Lung (tissue), 12 donors: ENCODE measurements around the gene COL18A1. TPM values are rescaled to one million over a fixed set of nuclear protein-coding genes. Genes with fewer than 3 reads are reported as not detected.

Source experiments
- ATAC-seq: fragments of 200-7000 bp; cut with Tn5 transposase; one replicate; pipeline ENCODE4 v1.9.1; 2020; ENCODE audit warnings: moderate number of reproducible peaks; ENCODE audit not compliant: insufficient read depth, low FRiP score
- DNase-seq, 3 donors: peaks; one replicate each; pipeline ENCODE4 v3.0.0-alpha.2; 2013 to 2017
- H3K27ac ChIP-seq, 2 donors: one replicate each; pipeline ENCODE4 v1.5.1; 2013; ENCODE audit warnings: mild to moderate bottlenecking in 2 of 2, moderate library complexity in 2 of 2, control low read depth in 1 of 2, inconsistent platforms in 1 of 2, low read depth in 1 of 2, low read length in 1 of 2
- H3K27me3 ChIP-seq, 3 donors: one replicate each; pipeline ENCODE4 v1.5.1; 2013; ENCODE audit warnings: low read length in 2 of 3; ENCODE audit not compliant: control insufficient read depth in 3 of 3, insufficient read depth in 3 of 3
- H3K36me3 ChIP-seq, 4 donors: one replicate each; pipeline ENCODE4 v1.5.1; 2013; ENCODE audit warnings: low read length in 4 of 4, mild to moderate bottlenecking in 1 of 4, moderate library complexity in 1 of 4; ENCODE audit not compliant: control insufficient read depth in 4 of 4, insufficient read depth in 4 of 4
- H3K4me1 ChIP-seq, 5 donors: one replicate each; pipeline ENCODE4 v1.5.1; 2013; ENCODE audit warnings: low read length in 5 of 5, mild to moderate bottlenecking in 2 of 5, moderate library complexity in 1 of 5; ENCODE audit not compliant: control insufficient read depth in 5 of 5, insufficient read depth in 5 of 5
- H3K4me3 ChIP-seq: one replicate; pipeline ENCODE4 v1.5.1; 2013; ENCODE audit warnings: mild to moderate bottlenecking, control low read depth, moderate library complexity
- H3K9ac ChIP-seq, 2 donors: one replicate each; pipeline ENCODE4 v1.5.1; 2013; ENCODE audit warnings: low read length in 2 of 2, control low read depth in 1 of 2; ENCODE audit not compliant: insufficient read depth in 1 of 2
- H3K9me3 ChIP-seq, 4 donors: one replicate each; pipeline ENCODE4 v1.5.1; 2013; ENCODE audit warnings: low read length in 3 of 4, mild to moderate bottlenecking in 1 of 4, moderate library complexity in 1 of 4; ENCODE audit not compliant: control insufficient read depth in 4 of 4, insufficient read depth in 3 of 4
- WGBS, 2 donors: extraction: QIAGEN DNeasy Blood & Tissue Kit; methylation state at CpG; one replicate each; pipeline ENCODE4 v1.1.7; 2013; 5-methylcytosine and 5-hydroxymethylcytosine counted together
- polyA plus RNA-seq, 2 donors: library from polyadenylated mRNA; stranded (reverse); fragments of 200-250 nt; gene quantifications; one replicate each; pipeline ENCODE4 v1.2.1, GENCODE V29; 2013
- total RNA-seq, 2 donors: library from RNA; depleted of rRNA in 1 of 2; stranded (reverse); fragments of >200 nt in 1 of 2; gene quantifications; one replicate each; pipeline ENCODE4 v1.2.1, GENCODE V29; 2014 to 2021
- TF ChIP-seq, protein P1 (sequence below): IDR thresholded peaks from 2 replicates; pipeline ENCODE4 v1.5.1; 2012; ENCODE audit warnings: mild to moderate bottlenecking; ENCODE audit errors: control extremely low read depth, extremely low read depth
- donor health status: control.
- donor health status: control.
- donor health status: Bipolar disorder and iron deficiency.
- donor health status: healthy.
- donor health status: DM: yes; HTN: yes; CAD: no.

The COL18A1 gene
- total and polyA plus RNA-seq, 4 donors: 42.7 to 102 (median 45.8) TPM

DNA sequence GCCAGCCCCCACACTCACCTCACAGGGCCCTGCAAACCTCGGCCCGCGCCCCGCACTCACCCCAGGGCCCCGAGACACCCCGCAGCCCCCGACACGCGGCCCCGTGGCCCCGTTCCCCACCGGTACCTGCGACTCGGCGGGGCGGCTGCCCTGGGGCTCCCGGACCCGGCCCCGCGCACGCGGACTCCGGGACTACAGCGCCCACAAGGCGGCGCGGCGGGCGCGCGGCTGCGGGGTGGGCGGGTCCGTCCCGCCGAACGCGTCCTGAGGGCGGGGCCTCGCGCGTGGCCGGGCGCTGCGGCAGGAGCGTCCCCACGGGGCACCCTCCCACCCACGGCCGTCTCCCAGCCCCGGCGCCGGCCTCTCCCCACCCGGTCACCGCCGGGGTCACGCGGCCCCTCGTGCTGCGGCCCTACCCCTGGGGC, 137.3 kb downstream of the COL18A1 start, which contains the start of gene SLC19A1:
Gene SLC19A1 (minus strand): TSS at position 199 of the 425 bp plus-strand sequence. CDS start 4,481 bp downstream, outside the sequence.
- ATAC-seq (peak; percentile 84), DNase-seq (peak; percentile 57 to 78 (median 68))
- H3K9ac ChIP-seq: no peak within 1 kb of the TSS
- H3K27ac ChIP-seq: peak within 1 kb of the TSS in 1 of 2 donors; percentile 44
- 1% methylated on average over 40 to 59 of the region's 59 CpGs for WGBS, 2 donors
- peak within 1 kb of the TSS; percentile 31 for H3K4me3 ChIP-seq
- H3K4me1 ChIP-seq: peaks cover 0 to 21% (median 6%) of the 10 kb centered on the region in 5 donors
- no peaks in the 10 kb centered on the region for H3K27me3 ChIP-seq
- H3K9me3 ChIP-seq: no peaks in the 10 kb centered on the region
- no peaks in the 10 kb centered on the region for H3K36me3 ChIP-seq
- TF ChIP-seq, protein P1, sequence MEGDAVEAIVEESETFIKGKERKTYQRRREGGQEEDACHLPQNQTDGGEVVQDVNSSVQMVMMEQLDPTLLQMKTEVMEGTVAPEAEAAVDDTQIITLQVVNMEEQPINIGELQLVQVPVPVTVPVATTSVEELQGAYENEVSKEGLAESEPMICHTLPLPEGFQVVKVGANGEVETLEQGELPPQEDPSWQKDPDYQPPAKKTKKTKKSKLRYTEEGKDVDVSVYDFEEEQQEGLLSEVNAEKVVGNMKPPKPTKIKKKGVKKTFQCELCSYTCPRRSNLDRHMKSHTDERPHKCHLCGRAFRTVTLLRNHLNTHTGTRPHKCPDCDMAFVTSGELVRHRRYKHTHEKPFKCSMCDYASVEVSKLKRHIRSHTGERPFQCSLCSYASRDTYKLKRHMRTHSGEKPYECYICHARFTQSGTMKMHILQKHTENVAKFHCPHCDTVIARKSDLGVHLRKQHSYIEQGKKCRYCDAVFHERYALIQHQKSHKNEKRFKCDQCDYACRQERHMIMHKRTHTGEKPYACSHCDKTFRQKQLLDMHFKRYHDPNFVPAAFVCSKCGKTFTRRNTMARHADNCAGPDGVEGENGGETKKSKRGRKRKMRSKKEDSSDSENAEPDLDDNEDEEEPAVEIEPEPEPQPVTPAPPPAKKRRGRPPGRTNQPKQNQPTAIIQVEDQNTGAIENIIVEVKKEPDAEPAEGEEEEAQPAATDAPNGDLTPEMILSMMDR: peak; percentile 22

DNA sequence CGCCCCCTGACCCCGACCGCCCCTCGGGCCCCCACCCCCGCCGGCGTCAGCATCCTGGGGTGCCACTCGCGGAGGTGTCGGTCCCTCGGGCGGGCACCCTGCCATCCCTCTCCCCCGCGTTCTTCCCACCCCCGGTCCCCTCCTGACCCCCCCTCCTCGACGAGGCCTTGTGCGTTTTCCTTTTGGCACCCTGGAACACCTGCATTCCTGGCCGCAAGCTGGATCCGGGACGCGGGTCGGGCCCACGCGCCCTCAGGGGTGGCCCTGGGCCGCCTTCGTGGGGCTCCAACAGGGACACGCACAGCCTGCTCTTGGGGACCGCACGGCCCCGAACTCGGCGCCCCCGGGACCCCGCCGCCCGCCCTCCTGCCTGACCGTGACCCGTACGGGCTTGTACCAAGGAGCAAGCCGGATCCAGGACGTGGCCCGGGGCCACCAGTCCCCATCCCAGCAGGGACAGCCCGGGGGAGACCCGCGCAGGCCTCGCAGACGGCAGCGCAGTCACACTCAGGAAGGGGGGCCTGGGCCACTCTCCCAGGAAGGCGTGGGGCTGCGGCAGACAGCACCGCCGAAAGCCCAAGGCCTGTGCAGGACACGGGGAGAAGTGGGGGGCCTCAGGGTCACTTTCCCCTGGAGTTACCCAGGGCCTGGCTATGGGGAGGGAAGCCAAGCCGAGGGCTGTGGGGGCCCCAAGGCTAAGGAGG, 137.9 kb downstream of the COL18A1 start:
- peak in 1 of 3 donors; percentile 20 for DNase-seq
- TF ChIP-seq, protein P1: no peak
- Histone ChIP-seq H3K27me3 (no peaks in the 10 kb centered on the region), H3K27ac (peak overlapping the region in 1 of 2 donors; percentile 20), H3K4me1 (peaks cover 0 to 21% (median 11%) of the 10 kb centered on the region in 5 donors), H3K4me3 (peak overlapping the region; percentile 31), H3K9ac (no peak overlapping the region), H3K36me3 (no peaks in the 10 kb centered on the region), H3K9me3 (no peaks in the 10 kb centered on the region)
- ATAC-seq: no peak
- 13 to 20% methylated on average over 47 to 55 of the region's 55 CpGs for WGBS, 2 donors

DNA sequence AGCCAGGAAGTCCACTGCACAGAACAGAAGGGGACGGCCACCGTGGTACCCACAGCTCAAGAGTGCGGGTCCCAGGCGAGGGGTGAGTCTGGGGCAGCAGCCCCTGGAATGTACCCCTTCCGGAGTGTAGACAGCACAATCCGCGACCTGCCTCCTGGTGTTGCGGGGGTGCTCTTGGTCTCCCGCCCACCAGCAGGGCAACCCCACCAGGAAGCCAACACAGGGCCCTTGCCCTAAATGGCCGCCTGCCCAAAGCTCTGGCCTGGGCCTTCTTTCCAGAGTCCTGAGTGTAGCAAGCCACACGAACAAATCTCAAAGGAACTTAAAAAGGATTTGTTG, 138.4 kb downstream of the COL18A1 start:
- Histone ChIP-seq H3K27ac (no peak overlapping the region), H3K9me3 (no peaks in the 10 kb centered on the region), H3K36me3 (no peaks in the 10 kb centered on the region), H3K4me1 (peaks cover 0 to 21% (median 9%) of the 10 kb centered on the region in 5 donors), H3K27me3 (no peaks in the 10 kb centered on the region), H3K9ac (no peak overlapping the region), H3K4me3 (no peak overlapping the region)
- DNase-seq (peak in 1 of 3 donors; percentile 17), ATAC-seq (no peak)
- TF ChIP-seq, protein P1: no peak
- 33 to 67% methylated on average over 11 of the region's 11 CpGs for WGBS, 2 donors
